ENCODE results near the gene PDZD7. TPM values are rescaled to one million over a fixed set of nuclear protein-coding genes. Genes with fewer than 3 reads are reported as not detected.
"Not testable (repeated sequence)": the region's sequence is repeated elsewhere in the genome, so short reads cannot be mapped to it uniquely, and the experiment has no call there.

PDZD7 gene
- total RNA-seq, 1 donor from 2014 or later, result 0.17 TPM

DNA sequence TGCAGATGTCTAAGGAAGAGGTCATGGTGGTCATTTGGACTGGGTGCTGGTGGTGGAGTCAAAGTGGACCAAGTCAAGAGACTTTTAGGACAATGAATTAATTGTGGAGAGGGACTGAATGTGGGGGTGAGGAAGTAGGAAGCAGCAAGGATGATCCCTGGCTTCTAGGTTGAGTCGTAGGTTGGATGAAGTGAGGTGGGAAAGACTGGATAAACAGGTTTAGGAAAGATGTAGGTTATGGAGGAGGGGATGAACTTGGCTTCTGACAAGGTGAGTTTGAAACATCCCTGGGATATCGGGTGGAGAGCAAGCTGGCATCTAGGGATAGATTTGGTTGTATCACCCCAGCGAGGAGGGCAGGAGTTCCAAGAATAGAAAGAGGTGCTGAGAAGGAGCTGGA lies 54.0 kb downstream of the PDZD7 start:
- no peak for ATAC-seq
- intact Hi-C loops (cut with micrococcal nuclease), result no loop called here
- no peak for DNase-seq

DNA sequence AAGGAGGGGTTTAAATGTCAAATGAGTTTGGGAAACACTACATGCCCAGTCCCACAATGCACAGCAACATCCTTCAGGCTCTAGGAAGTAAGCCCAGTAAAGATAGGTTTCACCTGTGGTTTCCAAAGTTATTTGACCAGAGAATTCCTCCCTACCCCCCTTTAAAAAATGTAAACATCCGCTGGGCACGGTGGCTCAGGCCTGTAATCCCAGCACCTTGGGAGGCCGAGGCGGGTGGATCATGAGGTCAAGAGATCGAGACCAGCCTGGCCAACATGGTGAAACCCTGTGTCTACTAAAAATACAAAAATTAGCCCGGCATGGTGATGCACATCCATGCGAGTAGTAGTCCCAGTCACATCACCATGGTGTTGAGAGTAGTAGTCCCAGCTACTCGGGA lies 55.5 kb downstream of the PDZD7 start:
- DNase-seq; intact Hi-C loops (cut with micrococcal nuclease); ATAC-seq: not testable (repeated sequence)

- no peak for ATAC-seq
- DNase-seq, result no peak
Measured at GRCh38 chr10:100972904-100973535, 57.9 kb downstream of the PDZD7 start.

GRCh38 chr10:100972115-100972903 lies 58.6 kb downstream of the PDZD7 start:
- no peak for ATAC-seq
- intact Hi-C loops (cut with micrococcal nuclease), result no loop called here
- DNase-seq, result no peak

More at GRCh38 chr10:100972904-100973535, 57.9 kb downstream of the PDZD7 start:
- intact Hi-C loops (cut with micrococcal nuclease), result no loop called here

- no peak for ATAC-seq
- no peak for DNase-seq
- intact Hi-C loops (cut with micrococcal nuclease), result no loop called here
Measured at GRCh38 chr10:100970914-100971811, 59.8 kb downstream of the PDZD7 start.

- intact Hi-C loops (cut with micrococcal nuclease), result no loop called here
- no peak for DNase-seq
- peak; percentile 18 for ATAC-seq
Measured at GRCh38 chr10:100970076-100970913, 60.6 kb downstream of the PDZD7 start.

DNA sequence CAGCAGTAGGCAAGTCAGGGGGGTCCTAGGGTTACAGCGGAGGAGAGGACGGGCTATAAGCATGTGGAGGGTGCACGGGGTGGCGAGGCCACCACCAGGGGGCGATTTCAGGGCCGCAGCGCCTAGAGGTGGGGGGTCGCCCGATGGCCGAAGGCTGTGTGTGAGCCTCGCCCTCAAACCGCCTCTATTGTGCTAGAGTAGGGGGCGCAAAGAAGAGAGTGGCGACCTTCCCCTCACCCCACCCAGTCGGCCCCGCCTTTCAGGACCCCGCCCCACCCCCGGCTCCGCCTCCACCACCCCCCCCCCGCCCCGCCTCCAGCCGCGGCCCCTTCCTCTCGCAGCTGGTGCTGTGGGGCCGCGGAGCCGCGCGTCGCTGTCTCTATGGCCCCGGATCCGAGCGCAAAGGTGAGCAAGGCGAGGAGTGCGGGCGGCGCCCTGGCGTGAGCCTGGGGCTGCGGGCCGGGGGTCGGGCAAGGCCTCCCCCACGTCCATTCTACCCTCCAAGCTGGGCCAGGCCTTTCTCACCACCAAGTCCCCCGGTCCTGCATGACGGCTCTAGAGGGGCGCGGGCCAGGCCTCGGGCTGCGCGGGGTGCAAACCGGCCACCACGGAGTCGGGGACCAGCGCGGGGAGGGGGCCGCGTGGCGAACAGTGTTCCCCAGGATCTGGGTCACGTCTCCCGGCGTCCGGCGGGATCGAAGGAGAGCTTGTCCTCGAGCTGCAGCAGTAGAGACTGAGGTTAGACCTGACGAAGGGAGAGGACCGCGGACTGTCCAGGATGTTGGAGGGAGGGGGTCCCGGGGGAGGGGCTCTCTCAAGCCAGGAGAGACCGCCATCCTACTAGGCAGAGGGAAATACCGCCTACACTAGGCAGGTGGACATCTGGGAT lies 61.5 kb downstream of the PDZD7 start, which contains the start of gene SEMA4G:
Gene SEMA4G (plus strand): TSS at position 318 of the 889 bp plus-strand sequence. CDS start 3,409 bp downstream, outside the sequence.
- DNase-seq, result peak; percentile 68
- ATAC-seq, result peak; percentile 83
- intact Hi-C loops (cut with micrococcal nuclease), result no loop called here

DNA sequence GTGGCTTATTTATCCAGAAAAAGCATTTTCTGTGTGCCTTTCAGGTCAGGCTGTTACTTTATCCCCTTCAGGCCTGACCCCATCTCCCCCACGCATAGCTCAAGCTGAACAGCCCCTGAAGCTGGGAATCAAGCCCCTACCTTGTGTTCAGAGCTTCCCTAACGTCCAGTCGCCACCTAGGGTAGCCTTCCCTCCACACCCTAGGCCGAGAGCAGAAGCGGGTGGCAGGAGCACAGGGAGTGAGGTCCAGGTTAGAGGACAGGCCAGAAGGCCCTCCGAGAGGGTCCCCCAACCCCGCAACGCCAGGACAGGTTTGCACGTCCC lies 62.1 kb downstream of the PDZD7 start:
- DNase-seq, result no peak
- intact Hi-C loops (cut with micrococcal nuclease), result no loop called here
- no peak for ATAC-seq

DNA sequence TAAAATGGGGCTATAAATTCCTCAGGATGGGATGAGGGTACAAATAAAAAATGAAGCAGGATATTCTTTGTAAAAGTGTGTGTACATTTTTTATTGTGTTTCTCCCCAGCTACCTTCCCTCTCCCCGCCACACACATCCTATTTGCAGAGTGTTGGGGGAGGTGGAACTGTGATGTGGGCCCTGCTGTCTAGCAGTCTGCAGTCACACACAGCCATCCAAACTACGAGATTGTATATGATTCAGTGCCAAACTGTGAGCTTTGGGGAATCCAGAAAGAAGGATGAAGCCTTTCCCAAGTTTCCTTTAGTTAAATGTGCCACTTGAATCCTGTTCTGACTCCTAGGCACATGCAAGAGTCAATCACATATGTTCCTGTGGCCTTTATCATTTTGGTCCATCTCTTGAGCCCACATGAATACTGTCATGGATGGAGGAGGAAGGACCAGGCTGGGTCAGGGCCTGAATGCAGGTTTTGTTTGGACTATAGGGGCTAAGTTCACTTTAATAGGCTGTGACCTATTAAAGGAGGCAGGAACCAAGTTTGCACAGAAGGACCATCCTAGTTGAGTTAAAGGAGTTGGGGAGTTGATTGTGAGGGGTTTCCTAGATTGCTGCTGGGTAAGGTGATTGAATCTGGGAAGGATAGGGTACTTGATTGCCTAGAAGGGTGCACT lies 62.7 kb downstream of the PDZD7 start:
- DNase-seq, result no peak
- intact Hi-C loops (cut with micrococcal nuclease), result no loop called here
- ATAC-seq, result no peak

- ATAC-seq (no peak), DNase-seq (no peak)
- intact Hi-C loops (cut with micrococcal nuclease), result no loop called here
Measured at GRCh38 chr10:100967332-100967731, 63.6 kb downstream of the PDZD7 start.

DNA sequence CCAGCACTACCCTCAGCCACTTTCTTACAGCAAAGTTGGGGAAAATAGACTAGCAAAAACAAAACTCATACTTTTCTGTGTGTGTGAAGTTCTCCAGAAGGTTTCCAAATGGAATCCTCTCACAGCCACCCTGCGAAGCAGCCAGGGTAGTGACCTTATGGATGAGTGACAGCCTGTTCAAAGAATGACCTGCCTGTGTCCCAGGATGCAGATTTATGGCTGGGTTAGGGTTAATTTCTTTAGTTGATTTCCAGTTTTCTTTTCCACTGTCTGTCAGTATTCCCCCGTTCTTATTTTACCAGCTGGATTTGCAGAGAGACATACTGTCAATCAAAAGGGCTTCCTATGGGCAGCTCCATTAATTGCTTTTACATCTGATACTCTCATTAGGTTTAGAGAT lies 64.0 kb downstream of the PDZD7 start:
- intact Hi-C loops (cut with micrococcal nuclease), result no loop called here
- no peak for ATAC-seq
- DNase-seq, result no peak

DNA sequence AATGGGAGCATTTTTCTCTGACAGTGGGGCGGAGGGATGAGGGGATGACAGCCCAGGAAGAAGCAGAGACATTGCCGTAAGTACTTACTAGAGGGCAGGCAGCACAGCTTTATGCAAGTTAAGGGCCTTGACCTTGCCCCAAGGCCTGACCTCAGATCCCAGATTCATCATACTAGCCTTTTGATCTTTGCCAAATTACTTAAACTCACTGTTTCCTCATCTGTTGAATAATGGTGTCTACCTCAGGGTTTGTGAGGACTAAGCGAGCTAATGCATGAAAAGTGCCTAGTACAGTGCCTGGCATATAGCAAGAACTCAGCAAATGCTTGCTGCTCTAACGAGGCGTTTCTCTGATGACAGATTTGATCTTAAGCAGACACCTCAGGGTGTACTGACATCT lies 65.1 kb downstream of the PDZD7 start:
- DNase-seq (no peak), ATAC-seq (no peak)
- intact Hi-C loops (cut with micrococcal nuclease), result no loop called here

DNA sequence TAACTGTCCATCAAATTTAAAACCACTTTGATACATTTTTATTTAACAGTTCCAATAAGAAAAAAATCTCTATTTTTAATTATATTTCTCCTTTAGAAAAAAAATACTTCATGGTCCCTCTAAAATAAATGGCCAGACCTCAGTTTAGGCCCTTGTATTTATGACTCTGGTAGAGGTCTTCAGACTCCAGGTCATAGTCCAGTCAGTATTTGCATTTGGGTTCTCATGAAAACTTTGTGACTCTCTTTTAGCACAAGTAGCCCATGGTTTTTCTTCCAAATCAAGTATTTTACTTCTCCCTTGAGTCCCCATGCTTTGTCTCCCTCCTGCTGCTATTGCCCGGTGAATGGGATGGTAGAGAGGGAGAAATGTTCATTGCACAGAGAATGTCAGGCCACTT lies 67.1 kb downstream of the PDZD7 start:
- DNase-seq, result no peak
- ATAC-seq, result no peak
- intact Hi-C loops (cut with micrococcal nuclease), result no loop called here

GRCh38 chr10:100962351-100963080 lies 68.4 kb downstream of the PDZD7 start:
- DNase-seq (no peak), ATAC-seq (no peak)
- intact Hi-C loops (cut with micrococcal nuclease), result no loop called here

DNA sequence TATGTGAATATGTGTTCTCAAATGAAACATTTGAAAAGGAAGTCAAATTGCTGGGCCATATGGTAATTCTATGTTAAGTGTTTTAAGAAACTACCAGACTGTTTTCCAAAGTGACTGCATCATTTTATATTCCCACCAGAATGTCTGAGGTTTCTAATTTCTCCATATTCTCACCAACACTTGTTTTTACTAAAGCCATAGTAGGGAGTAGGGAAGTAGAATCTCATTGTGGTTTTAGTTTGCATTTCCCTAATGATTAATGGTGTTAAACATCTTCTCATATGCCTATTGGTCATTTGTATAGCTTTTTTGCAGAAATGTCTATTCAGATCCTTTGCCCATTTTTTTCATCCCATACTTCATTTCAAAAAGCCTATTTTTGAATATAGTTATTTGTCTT lies 70.7 kb downstream of the PDZD7 start:
- intact Hi-C loops (cut with micrococcal nuclease), result no loop called here
- DNase-seq (no peak), ATAC-seq (no peak)

Data from left ventricle myocardium superior (tissue), 1 donor.